GM06990 (cell line): Measurements from ENCODE around the gene OVOL3.

Experiments
- DNase-seq: peaks from one replicate; pipeline ENCODE4 v3.0.0-alpha.2; 2011; ENCODE audit not compliant: insufficient read length; ENCODE audit errors: extremely low read depth
- H3K27me3 ChIP-seq: replicated peaks from 2 replicates; pipeline ENCODE4 v1.6.0; 2011; ENCODE audit warnings: low read length; ENCODE audit not compliant: control insufficient read depth, insufficient read depth
- H3K36me3 ChIP-seq: 2 replicates; pipeline ENCODE4 v1.5.1; 2011; ENCODE audit warnings: low read length; ENCODE audit not compliant: control insufficient read depth, insufficient read depth
- H3K4me3 ChIP-seq: replicated peaks from 2 replicates; pipeline ENCODE4 v1.5.1; 2011; ENCODE audit warnings: low read depth, mild to moderate bottlenecking, control low read depth, low read length
- CTCF ChIP-seq: IDR thresholded peaks from 2 replicates; pipeline ENCODE4 v1.5.1; 2011; ENCODE audit warnings: low read length, control low read depth, mild to moderate bottlenecking, inconsistent platforms; ENCODE audit not compliant: insufficient read depth, poor library complexity, severe bottlenecking

OVOL3 gene

GRCh38 chr19:36073121-36073876 is 37.6 kb upstream of the OVOL3 start:
- TF ChIP-seq CTCF, result no peak
- H3K4me3 ChIP-seq, result no peak overlapping the region
- H3K36me3 ChIP-seq, result peaks cover 7% of the 10 kb centered on the region
- DNase-seq, result no peak
- H3K27me3 ChIP-seq, result no peaks in the 10 kb centered on the region

GRCh38 chr19:36079389-36079945 is 31.5 kb upstream of the OVOL3 start:
- H3K36me3 ChIP-seq, result peaks cover 14% of the 10 kb centered on the region
- no peak for DNase-seq
- H3K4me3 ChIP-seq, result no peak overlapping the region
- no peaks in the 10 kb centered on the region for H3K27me3 ChIP-seq
- no peak for TF ChIP-seq CTCF

GRCh38 chr19:36081385-36081784 is 29.6 kb upstream of the OVOL3 start:
- no peak for DNase-seq
- TF ChIP-seq CTCF, result no peak
- no peaks in the 10 kb centered on the region for H3K27me3 ChIP-seq
- peaks cover 17% of the 10 kb centered on the region for H3K36me3 ChIP-seq
- no peak overlapping the region for H3K4me3 ChIP-seq

- no peaks in the 10 kb centered on the region for H3K27me3 ChIP-seq
- H3K4me3 ChIP-seq, result no peak overlapping the region
- no peak for TF ChIP-seq CTCF
- no peak for DNase-seq
- peaks cover 19% of the 10 kb centered on the region for H3K36me3 ChIP-seq
These were observed 29.0 kb upstream of the OVOL3 start for GRCh38 chr19:36081894-36082293.

- TF ChIP-seq CTCF, result no peak
- Histone ChIP-seq H3K4me3 (no peak overlapping the region), H3K36me3 (peaks cover 19% of the 10 kb centered on the region), H3K27me3 (no peaks in the 10 kb centered on the region)
- no peak for DNase-seq
These were observed 28.0 kb upstream of the OVOL3 start for GRCh38 chr19:36082916-36083315.
